ENCODE results near the gene CCNDBP1.
A peak's percentile ranks its signal among the peaks of the same experiment; 100 is the strongest.
"Not testable (repeated sequence)": the region's sequence is repeated elsewhere in the genome, so short reads cannot be mapped to it uniquely, and the experiment has no call there.

The CCNDBP1 gene

GRCh38 chr15:43218908-43219706 lies 33.9 kb downstream of the CCNDBP1 start:
- DNase-seq (ENCODE audit: low read depth) = peak; percentile 7

GRCh38 chr15:43219929-43220928 lies 35.0 kb downstream of the CCNDBP1 start:
- DNase-seq (ENCODE audit: low read depth) = no peak

- no peak for DNase-seq (ENCODE audit: low read depth)
Measured at GRCh38 chr15:43220991-43221403, 35.8 kb downstream of the CCNDBP1 start, which contains the start of gene EPB42. EPB42 (minus strand) TSS chr15:43221018; CDS start chr15:43220825, 193 bp downstream.

- DNase-seq (ENCODE audit: low read depth) = no peak
Measured at GRCh38 chr15:43221422-43221821, 36.2 kb downstream of the CCNDBP1 start.

DNA sequence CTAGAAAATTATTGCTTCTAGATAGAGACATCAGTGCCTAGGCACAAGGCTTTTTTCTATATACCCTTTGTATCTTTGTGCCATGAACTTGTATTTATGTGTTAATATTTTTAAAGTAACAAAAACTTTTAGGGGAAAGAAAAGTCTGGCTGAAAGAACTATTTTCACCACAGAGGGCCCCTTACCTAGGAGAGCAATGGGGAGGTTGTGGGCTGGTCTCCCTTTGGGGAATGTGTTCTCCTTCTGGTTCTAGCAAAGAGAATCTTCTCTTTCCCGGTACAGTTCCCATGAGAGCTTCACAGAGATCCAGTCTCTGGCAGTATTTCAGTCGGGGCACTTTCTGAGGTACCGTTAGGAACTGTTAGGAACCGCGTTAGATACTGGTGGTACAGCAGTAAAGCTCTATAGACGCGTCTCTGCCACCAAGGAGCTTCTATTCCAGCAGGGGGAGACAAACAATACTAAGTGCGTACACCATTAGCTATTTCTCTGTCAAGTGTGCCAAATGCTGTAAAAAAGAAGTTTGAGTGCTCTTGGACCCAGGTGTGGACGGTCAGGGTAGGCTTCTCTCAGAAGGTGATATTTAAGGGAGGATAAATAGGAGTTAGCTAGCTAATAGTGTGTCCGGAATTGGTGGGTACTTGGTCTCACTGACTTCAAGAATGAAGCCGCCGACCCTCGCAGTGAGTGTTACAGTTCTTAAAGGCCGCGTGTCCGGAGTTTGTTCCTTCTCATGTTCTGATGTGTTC lies 40.2 kb downstream of the CCNDBP1 start:
- DNase-seq (ENCODE audit: low read depth) = peak; percentile 47

- DNase-seq (ENCODE audit: low read depth) = not testable (repeated sequence)
Measured at GRCh38 chr15:43225950-43226255, 40.7 kb downstream of the CCNDBP1 start.

GRCh38 chr15:43226436-43227305 lies 41.5 kb downstream of the CCNDBP1 start:
- DNase-seq (ENCODE audit: low read depth) = no peak

DNA sequence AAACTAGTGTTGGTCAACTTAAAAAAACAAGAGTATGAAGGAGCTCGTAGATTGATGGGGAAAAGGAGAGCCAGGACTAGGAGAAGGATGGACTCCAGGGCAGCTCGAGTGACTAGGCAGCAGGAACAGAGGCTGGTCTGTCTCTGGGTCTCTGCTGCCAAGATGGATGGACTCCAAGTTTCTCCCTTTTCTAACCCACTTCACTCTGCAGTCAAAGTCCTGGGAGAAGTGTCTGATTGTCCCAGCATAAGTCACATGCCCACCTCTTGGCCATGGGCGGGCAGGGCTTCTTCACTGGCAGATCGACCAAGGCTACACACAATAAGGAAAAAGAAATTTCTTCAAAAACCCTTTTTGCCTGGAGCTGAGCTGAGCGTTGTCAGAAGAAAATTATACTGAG lies 44.8 kb downstream of the CCNDBP1 start:
- DNase-seq (ENCODE audit: low read depth) = no peak

GRCh38 chr15:43230640-43231115 lies 45.5 kb downstream of the CCNDBP1 start:
- DNase-seq (ENCODE audit: low read depth) = peak; percentile 40

- DNase-seq (ENCODE audit: low read depth) = no peak
Measured at GRCh38 chr15:43232289-43232874, 47.2 kb downstream of the CCNDBP1 start.

- DNase-seq (ENCODE audit: low read depth) = no peak
Measured at GRCh38 chr15:43235536-43235935, 50.3 kb downstream of the CCNDBP1 start.

DNA sequence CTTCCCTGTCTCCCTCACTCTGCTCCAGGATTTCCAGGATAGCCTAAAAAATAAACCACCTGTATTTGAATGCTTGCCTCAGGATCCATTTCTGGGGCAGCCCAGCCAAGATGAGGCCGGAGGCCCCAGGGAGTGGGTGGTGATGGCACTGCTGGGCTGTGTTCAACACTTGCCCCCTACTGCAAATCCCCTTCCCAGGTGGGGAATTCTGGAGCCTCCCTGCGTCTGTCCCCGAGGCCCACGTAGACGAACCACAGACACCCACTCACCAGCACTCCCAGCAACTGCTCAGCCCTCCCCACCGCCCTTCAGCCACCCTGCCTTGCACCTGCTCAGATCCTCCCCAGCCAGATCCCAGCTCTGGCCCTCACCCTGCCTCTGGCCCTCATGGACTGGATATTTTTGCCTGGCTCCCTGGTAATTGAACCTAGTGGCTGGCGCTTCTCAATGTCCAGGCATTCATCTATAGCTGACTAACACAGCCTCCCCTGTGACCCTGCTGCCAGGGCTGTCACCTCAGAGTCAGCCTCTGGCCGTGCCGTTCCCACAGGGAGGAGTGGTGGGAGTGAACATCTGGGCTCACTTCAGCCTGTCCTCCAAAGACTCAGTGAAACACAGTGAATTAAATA lies 52.8 kb downstream of the CCNDBP1 start:
- DNase-seq (ENCODE audit: low read depth) = no peak

- no peak for DNase-seq (ENCODE audit: low read depth)
Measured at GRCh38 chr15:43238671-43239131, 53.5 kb downstream of the CCNDBP1 start.

DNA sequence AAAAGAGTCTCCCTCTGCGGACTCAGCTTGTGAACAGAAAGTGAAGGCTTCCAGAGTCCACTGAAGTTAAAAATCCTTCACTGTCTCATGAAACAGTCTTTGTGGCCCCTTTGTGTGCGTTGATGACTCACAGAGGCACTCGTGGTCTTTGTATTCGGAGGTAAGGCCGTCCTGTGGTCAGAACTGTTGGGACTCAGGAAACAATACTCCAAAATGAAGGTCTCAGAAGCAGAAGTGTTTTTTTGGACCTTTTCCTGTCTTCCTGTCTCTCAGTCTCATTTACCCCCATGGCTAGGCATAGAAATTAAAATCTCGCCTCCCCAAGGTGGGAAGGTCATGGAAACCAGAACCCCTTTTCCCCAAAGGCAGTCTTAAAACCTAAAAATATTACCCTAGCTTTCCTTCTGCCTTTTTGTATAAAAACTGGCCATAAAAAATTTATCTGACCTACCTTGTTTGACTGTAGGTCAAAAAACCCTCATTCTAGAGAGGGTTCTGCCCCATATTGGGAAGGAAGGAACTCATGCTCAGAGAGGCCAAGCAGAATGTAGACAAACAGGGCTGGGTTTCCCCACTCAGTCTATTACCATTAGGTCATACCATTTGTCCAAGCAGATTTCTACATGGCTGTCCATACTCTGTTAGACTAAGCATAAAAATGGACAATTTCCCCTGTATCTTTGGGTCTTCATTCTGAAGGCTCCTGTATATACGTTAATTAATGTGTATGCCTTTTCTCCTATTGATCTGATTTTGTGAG lies 54.7 kb downstream of the CCNDBP1 start:
- no peak for DNase-seq (ENCODE audit: low read depth)

- peak; percentile 87 for DNase-seq (ENCODE audit: low read depth)
Measured at GRCh38 chr15:43241100-43241499, 55.9 kb downstream of the CCNDBP1 start.

DNA sequence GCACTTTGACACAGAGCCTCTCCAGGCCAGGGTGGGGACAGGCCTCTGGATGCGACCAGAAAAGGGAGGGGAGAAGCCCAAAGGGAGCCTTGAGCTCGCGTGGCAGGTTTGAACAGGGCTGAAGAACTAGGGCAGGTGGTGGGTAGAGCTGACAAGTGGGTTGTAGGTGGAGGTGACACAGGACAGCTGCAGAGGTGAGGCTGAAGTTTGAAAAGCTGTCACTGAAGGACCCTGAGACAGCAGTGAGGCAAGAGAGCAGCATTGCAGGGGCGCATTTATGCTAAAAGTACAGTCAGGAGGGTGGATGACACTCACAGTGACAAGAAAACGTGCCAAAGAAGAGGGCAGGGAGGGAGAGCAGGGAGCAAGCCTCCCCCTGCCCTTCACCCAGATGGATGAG lies 57.4 kb downstream of the CCNDBP1 start:
- no peak for DNase-seq (ENCODE audit: low read depth)

- DNase-seq (ENCODE audit: low read depth) = no peak
Measured at GRCh38 chr15:43243020-43243645, 57.9 kb downstream of the CCNDBP1 start.

DNA sequence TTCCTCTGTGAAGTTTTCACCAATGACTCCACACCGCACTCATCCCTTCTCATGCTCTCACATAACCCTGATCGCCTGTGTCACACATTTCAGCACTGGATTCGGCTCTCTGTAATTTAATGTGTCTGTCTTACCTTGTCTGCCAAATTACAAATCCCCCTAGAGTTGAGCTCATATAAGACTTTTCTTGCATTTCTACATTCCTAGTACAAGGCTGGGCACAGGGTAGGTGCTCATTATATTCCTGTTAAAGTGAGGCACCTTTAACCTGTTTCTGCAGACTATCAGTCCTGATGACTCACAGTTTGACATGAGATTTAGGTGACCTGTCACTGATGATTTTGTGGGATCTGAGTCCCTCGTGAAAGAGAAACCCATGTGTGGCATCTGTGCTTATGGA lies 58.9 kb downstream of the CCNDBP1 start:
- DNase-seq (ENCODE audit: low read depth) = no peak

- DNase-seq (ENCODE audit: low read depth) = no peak
Measured at GRCh38 chr15:43246261-43246774, 61.1 kb downstream of the CCNDBP1 start.

All from stromal cell of bone marrow (primary cell).